G401 (cell line): ENCODE data around the gene ADRA1B. TPM values are rescaled to one million over a fixed set of nuclear protein-coding genes. Genes with fewer than 3 reads are reported as not detected.

Experiments used
- DNase-seq: peaks from one replicate; pipeline ENCODE4 v3.0.0-alpha.2; 2015; ENCODE audit warnings: low spot score
- in situ Hi-C: cut with HindIII; loops from 2 replicates; pipeline ENCODE4 v1.10.0; 2016; ENCODE audit warnings: low sequenced_read_pairs, mixed read lengths
- total RNA-seq: library from RNA; depleted of rRNA; stranded (reverse); fragments of >200 nt; shearing (Covaris generic); gene quantifications from 2 replicates; pipeline ENCODE4 v1.2.3, GENCODE V29; 2014

ADRA1B gene
- total RNA-seq, 1 experiment from 2014 or later: 41.4 TPM

- in situ Hi-C loops: no loop called here
- no peak for DNase-seq
Measured at GRCh38 chr5:159899067-159900049, 16.9 kb upstream of the ADRA1B start.

GRCh38 chr5:159901308-159901707, 15.0 kb upstream of the ADRA1B start:
- in situ Hi-C loops: no loop called here

GRCh38 chr5:159901772-159902171, 14.5 kb upstream of the ADRA1B start:
- DNase-seq: no peak
- in situ Hi-C loops: no loop called here

More at GRCh38 chr5:159901308-159901707, 15.0 kb upstream of the ADRA1B start:
- no peak for DNase-seq

- in situ Hi-C loops: no loop called here
- no peak for DNase-seq
Measured at GRCh38 chr5:159902444-159903121, 13.7 kb upstream of the ADRA1B start.

GRCh38 chr5:159903131-159903530, 13.2 kb upstream of the ADRA1B start:
- in situ Hi-C loops: no loop called here

GRCh38 chr5:159904874-159905273, 11.4 kb upstream of the ADRA1B start:
- in situ Hi-C loops: no loop called here
- DNase-seq: no peak

More at GRCh38 chr5:159903131-159903530, 13.2 kb upstream of the ADRA1B start:
- no peak for DNase-seq

- in situ Hi-C loops: no loop called here
- DNase-seq: no peak
Measured at GRCh38 chr5:159905496-159905895, 10.8 kb upstream of the ADRA1B start.

- in situ Hi-C loops: no loop called here
- DNase-seq: no peak
Measured at GRCh38 chr5:159906463-159906862, 9.8 kb upstream of the ADRA1B start.

- in situ Hi-C loops: no loop called here
- no peak for DNase-seq
Measured at GRCh38 chr5:159906943-159907342, 9.3 kb upstream of the ADRA1B start.

GRCh38 chr5:159907689-159908590, 8.3 kb upstream of the ADRA1B start:
- DNase-seq: no peak
- in situ Hi-C loops: no loop called here

- DNase-seq: no peak
- in situ Hi-C loops: no loop called here
Measured at GRCh38 chr5:159908591-159908940, 7.7 kb upstream of the ADRA1B start.

- in situ Hi-C loops: no loop called here
- no peak for DNase-seq
Measured at GRCh38 chr5:159909126-159909525, 7.2 kb upstream of the ADRA1B start.

GRCh38 chr5:159910207-159910842, 6.0 kb upstream of the ADRA1B start:
- in situ Hi-C loops: no loop called here
- DNase-seq: no peak

GRCh38 chr5:159910843-159911229, 5.4 kb upstream of the ADRA1B start:
- DNase-seq: no peak
- in situ Hi-C loops: no loop called here

- DNase-seq: no peak
- in situ Hi-C loops: no loop called here
Measured at GRCh38 chr5:159911349-159911748, 4.9 kb upstream of the ADRA1B start.

GRCh38 chr5:159912033-159912800, 4.1 kb upstream of the ADRA1B start:
- no peak for DNase-seq
- in situ Hi-C loops: no loop called here

- in situ Hi-C loops: no loop called here
- no peak for DNase-seq
Measured at GRCh38 chr5:159913048-159913447, 3.2 kb upstream of the ADRA1B start.

- no peak for DNase-seq
- in situ Hi-C loops: no loop called here
Measured at GRCh38 chr5:159913501-159913900, 2.8 kb upstream of the ADRA1B start.
